A204.1 (cell line): ENCODE data around the gene EARS2.
"Not testable (repeated sequence)": the region's sequence is repeated elsewhere in the genome, so short reads cannot be mapped to it uniquely, and the experiment has no call there.

Source experiments
- FAIRE-seq: peaks from 2 replicates; lab custom pipeline; 2012; peaks lifted over from hg19 to GRCh38; lab: Jason Lieb, UNC

Gene EARS2

GRCh38 chr16:23504453-23505179, 52.5 kb downstream of the EARS2 start:
- FAIRE-seq: no peak

GRCh38 chr16:23504076-23504452, 53.1 kb downstream of the EARS2 start:
- no peak for FAIRE-seq

- FAIRE-seq: no peak
Measured at GRCh38 chr16:23502466-23502865, 54.7 kb downstream of the EARS2 start.

GRCh38 chr16:23501291-23501690, 55.9 kb downstream of the EARS2 start:
- no peak for FAIRE-seq

- no peak for FAIRE-seq
Measured at GRCh38 chr16:23500862-23501225, 56.3 kb downstream of the EARS2 start.

GRCh38 chr16:23500212-23500861, 56.8 kb downstream of the EARS2 start:
- no peak for FAIRE-seq

GRCh38 chr16:23499801-23500200, 57.3 kb downstream of the EARS2 start:
- no peak for FAIRE-seq

- FAIRE-seq: no peak
Measured at GRCh38 chr16:23498863-23499262, 58.3 kb downstream of the EARS2 start.

- no peak for FAIRE-seq
Measured at GRCh38 chr16:23497543-23497868, 59.6 kb downstream of the EARS2 start.

GRCh38 chr16:23496821-23497542, 60.2 kb downstream of the EARS2 start:
- no peak for FAIRE-seq

GRCh38 chr16:23495671-23496070, 61.5 kb downstream of the EARS2 start:
- FAIRE-seq: no peak

- no peak for FAIRE-seq
Measured at GRCh38 chr16:23494188-23494587, 63.0 kb downstream of the EARS2 start.

- no peak for FAIRE-seq
Measured at GRCh38 chr16:23491490-23492391, 65.4 kb downstream of the EARS2 start.

- FAIRE-seq: no peak
Measured at GRCh38 chr16:23486480-23486879, 70.7 kb downstream of the EARS2 start.

- FAIRE-seq: no peak
Measured at GRCh38 chr16:23485841-23486240, 71.3 kb downstream of the EARS2 start.

- FAIRE-seq: no peak
Measured at GRCh38 chr16:23485257-23485614, 71.9 kb downstream of the EARS2 start.

GRCh38 chr16:23484510-23485256, 72.5 kb downstream of the EARS2 start:
- FAIRE-seq: no peak

GRCh38 chr16:23483492-23483891, 73.7 kb downstream of the EARS2 start:
- not testable (repeated sequence) for FAIRE-seq

GRCh38 chr16:23482778-23483177, 74.4 kb downstream of the EARS2 start:
- FAIRE-seq: no peak

GRCh38 chr16:23480257-23480656, 76.9 kb downstream of the EARS2 start:
- no peak for FAIRE-seq

GRCh38 chr16:23479138-23479537, 78.0 kb downstream of the EARS2 start:
- FAIRE-seq: no peak

GRCh38 chr16:23478566-23478965, 78.6 kb downstream of the EARS2 start:
- no peak for FAIRE-seq
